Psoas muscle (tissue), 8 donors: Measurements from ENCODE around the gene CELF2. TPM values are rescaled to one million over a fixed set of nuclear protein-coding genes. Genes with fewer than 3 reads are reported as not detected.
"Not testable (repeated sequence)": the region's sequence is repeated elsewhere in the genome, so short reads cannot be mapped to it uniquely, and the experiment has no call there.

Experiments used
- ATAC-seq, 4 donors: fragments of 200-7000 bp; cut with Tn5 transposase; one replicate each; pipeline ENCODE4 v1.9.1; 2020; ENCODE audit warnings: moderate library complexity in 3 of 4, mild to moderate bottlenecking in 2 of 4
- DNase-seq, 2 donors: peaks; one replicate each; pipeline ENCODE4 v3.0.0-alpha.2; 2020
- H3K27ac ChIP-seq: fragments of 200-600 bp; one replicate; pipeline ENCODE4 v1.8.0; 2022
- H3K27me3 ChIP-seq, 3 donors: fragments of 200-600 bp in 1 of 3; one replicate each; pipeline versions ENCODE4 v1.6.1 to v1.8.0; 2013 to 2022; ENCODE audit warnings: low read length in 2 of 3, mild to moderate bottlenecking in 2 of 3, moderate library complexity in 1 of 3; ENCODE audit not compliant: insufficient read depth in 3 of 3
- H3K36me3 ChIP-seq, 2 donors: fragments of 200-600 bp in 1 of 2; one replicate each; pipeline versions ENCODE4 v1.6.1 to v1.8.0; 2013 to 2022; ENCODE audit warnings: low read depth in 1 of 2, mild to moderate bottlenecking in 1 of 2, moderate library complexity in 1 of 2; ENCODE audit not compliant: insufficient read depth in 1 of 2
- H3K4me1 ChIP-seq: fragments of 200-600 bp; one replicate; pipeline ENCODE4 v1.8.0; 2022
- H3K4me3 ChIP-seq: fragments of 200-600 bp; one replicate; pipeline ENCODE4 v1.8.0; 2022; ENCODE audit warnings: mild to moderate bottlenecking
- H3K9me3 ChIP-seq: fragments of 200-600 bp; one replicate; pipeline ENCODE4 v1.8.0; 2022
- WGBS, 3 donors: extraction: QIAGEN DNeasy Blood & Tissue Kit; methylation state at CpG; one replicate each; pipeline versions ENCODE4 v1.1.6 to v1.1.7; 2013; 5-methylcytosine and 5-hydroxymethylcytosine counted together
- intact Hi-C, 2 donors: fragments of 100-400 bp; cut with DNase I; formaldehyde crosslinking; loops; one replicate each; pipeline versions ENCODE4 v1.11.0 to v1.14.2; 2022
- polyA plus RNA-seq, 3 donors: library from polyadenylated mRNA; stranded (reverse); fragments of 200-250 nt; gene quantifications; one replicate each; pipeline ENCODE4 v1.2.3, GENCODE V29; 2013
- total RNA-seq, 4 donors: library from RNA; stranded (reverse); fragmentation: NEBNext Ultra II Directional in 2 of 4; extraction: Animal tissue kit (Norgen Biotek cat#: 25700) in 2 of 4; gene quantifications; one replicate each; pipeline versions ENCODE4 v1.2.1 to v1.2.4, GENCODE V29; 2021 to 2023
- TF ChIP-seq, protein P1 (sequence below): fragments of 200-600 bp; IDR thresholded peaks from one replicate; pipeline ENCODE4 v1.8.0; 2022; ENCODE audit warnings: antibody characterized with exemption
- donor health status: healthy with polysubstance abuse.
- donor health status: DM: no; HTN: no; CAD: no; lungs with moderate emphysema.
- donor health status: Bipolar disorder and iron deficiency.
- donor health status: healthy.
- donor health status: DM: yes; HTN: yes; CAD: no.
- donor health status: DM: no; HTN: no; CAD: no.
- donor health status: DM: no; HTN: no; CAD: no.
- donor health status: DM: yes; HTN: yes; CAD: no.

CELF2 gene
- total and polyA plus RNA-seq, 7 donors, result 9.8 to 47.8 (median 29.0) TPM

DNA sequence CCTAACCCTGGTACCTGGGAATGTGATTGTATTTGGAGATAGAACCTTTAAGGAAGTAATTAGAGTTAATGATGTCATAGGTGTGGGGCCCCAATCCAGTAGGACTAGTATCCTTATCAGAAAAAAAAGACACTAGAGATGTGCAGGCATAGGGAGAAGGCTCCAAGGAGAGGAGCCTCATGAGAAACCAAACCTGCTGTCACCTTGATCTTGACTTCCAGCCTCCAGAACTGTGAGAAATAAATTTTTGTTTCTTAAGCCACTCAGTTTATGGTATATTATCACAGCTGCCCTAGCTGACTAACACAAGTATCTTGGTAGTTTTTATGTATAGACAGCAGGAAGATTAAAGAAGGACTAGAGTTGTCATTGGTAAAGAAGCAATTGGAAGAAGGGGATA is 23.9 kb upstream of the CELF2 start:
- TF ChIP-seq, protein P1, sequence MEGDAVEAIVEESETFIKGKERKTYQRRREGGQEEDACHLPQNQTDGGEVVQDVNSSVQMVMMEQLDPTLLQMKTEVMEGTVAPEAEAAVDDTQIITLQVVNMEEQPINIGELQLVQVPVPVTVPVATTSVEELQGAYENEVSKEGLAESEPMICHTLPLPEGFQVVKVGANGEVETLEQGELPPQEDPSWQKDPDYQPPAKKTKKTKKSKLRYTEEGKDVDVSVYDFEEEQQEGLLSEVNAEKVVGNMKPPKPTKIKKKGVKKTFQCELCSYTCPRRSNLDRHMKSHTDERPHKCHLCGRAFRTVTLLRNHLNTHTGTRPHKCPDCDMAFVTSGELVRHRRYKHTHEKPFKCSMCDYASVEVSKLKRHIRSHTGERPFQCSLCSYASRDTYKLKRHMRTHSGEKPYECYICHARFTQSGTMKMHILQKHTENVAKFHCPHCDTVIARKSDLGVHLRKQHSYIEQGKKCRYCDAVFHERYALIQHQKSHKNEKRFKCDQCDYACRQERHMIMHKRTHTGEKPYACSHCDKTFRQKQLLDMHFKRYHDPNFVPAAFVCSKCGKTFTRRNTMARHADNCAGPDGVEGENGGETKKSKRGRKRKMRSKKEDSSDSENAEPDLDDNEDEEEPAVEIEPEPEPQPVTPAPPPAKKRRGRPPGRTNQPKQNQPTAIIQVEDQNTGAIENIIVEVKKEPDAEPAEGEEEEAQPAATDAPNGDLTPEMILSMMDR, result no peak
- no peak overlapping the region for H3K27ac ChIP-seq
- no peaks in the 10 kb centered on the region for H3K9me3 ChIP-seq
- ATAC-seq, result no peak
- H3K4me1 ChIP-seq, result no peaks in the 10 kb centered on the region
- H3K36me3 ChIP-seq, result no peaks in the 10 kb centered on the region
- no peak overlapping the region for H3K4me3 ChIP-seq
- intact Hi-C loops, result no loop called here
- no peak for DNase-seq
- no peaks in the 10 kb centered on the region for H3K27me3 ChIP-seq

- DNase-seq (no peak), ATAC-seq (no peak)
- 76 to 87% (median 79%) methylated on average over 2 of the region's 2 CpGs for WGBS, 3 donors
- H3K27ac ChIP-seq, result no peak overlapping the region
- TF ChIP-seq, protein P1, result no peak
- H3K4me1 ChIP-seq, result no peaks in the 10 kb centered on the region
- H3K36me3 ChIP-seq, result no peaks in the 10 kb centered on the region
- no peaks in the 10 kb centered on the region for H3K27me3 ChIP-seq
- no peaks in the 10 kb centered on the region for H3K9me3 ChIP-seq
- no peak overlapping the region for H3K4me3 ChIP-seq
- intact Hi-C loops, result no loop called here
Observed at GRCh38 chr10:10994360-10994759, 23.3 kb upstream of the CELF2 start.

- intact Hi-C loops, result no loop called here
- H3K27ac ChIP-seq, result no peak overlapping the region
- H3K4me1 ChIP-seq, result no peaks in the 10 kb centered on the region
- no peaks in the 10 kb centered on the region for H3K27me3 ChIP-seq
- 88 to 90% (median 89%) methylated on average over 5 of the region's 5 CpGs for WGBS, 3 donors
- no peaks in the 10 kb centered on the region for H3K36me3 ChIP-seq
- H3K4me3 ChIP-seq, result no peak overlapping the region
- DNase-seq (no peak), ATAC-seq (no peak)
- TF ChIP-seq, protein P1, result no peak
- no peaks in the 10 kb centered on the region for H3K9me3 ChIP-seq
Observed at GRCh38 chr10:10995120-10995519, 22.6 kb upstream of the CELF2 start.

DNA sequence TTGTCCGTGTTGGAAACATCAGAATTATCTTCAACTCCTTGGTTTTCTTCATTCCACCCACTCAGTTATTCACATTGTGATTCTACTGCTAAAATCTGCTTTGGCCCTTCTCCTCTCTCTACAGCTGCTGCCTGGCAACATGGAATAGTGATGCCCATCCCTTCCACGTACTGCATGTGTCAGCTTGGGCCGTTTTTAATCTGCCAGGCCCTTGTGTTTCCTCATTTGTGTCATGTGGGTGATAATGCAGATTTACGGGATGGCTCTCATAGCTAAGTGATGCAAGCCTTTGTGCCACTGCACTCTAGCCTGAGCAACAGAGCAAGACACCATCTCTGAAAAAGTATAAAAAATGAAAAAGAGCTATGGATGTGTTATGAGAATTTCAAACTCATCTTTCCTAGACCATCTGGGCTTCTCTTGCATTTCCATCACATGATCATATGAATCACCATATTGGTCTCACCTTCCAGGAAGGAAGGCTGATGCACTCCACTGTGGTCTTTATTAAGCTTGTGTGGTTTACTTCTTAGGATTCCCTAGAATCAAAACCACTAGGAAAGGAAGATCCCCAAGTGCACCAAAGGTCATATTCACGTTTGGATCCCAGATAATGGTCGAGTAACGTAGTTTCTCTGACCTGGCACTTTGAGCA is 20.6 kb upstream of the CELF2 start:
- Histone ChIP-seq H3K4me1 (no peaks in the 10 kb centered on the region), H3K27me3 (no peaks in the 10 kb centered on the region), H3K4me3 (no peak overlapping the region), H3K9me3 (no peaks in the 10 kb centered on the region), H3K27ac (no peak overlapping the region), H3K36me3 (no peaks in the 10 kb centered on the region)
- intact Hi-C loops, result no loop called here
- TF ChIP-seq, protein P1, result no peak
- DNase-seq, result no peak
- 59 to 68% (median 64%) methylated on average over 7 of the region's 7 CpGs for WGBS, 3 donors
- ATAC-seq, result peak in 1 of 4 donors; percentile 39

DNA sequence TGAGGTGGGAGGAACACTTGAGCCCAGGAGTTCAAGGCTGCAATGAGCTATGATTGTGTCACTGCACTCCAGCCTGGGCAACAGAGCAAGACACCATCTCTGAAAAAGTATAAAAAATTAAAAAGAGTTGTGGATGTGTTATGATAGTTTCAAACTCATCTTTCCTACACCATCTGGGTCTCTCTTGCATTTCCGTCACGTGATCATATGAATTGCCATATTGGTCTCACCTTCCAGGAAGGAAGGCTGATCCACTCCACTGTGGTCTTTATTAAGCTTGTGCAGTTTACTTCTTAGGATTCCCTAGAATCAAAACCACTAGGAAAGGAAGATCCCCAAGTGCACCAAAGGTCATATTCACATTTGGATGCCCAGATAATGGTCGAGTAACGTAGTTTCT is 18.2 kb upstream of the CELF2 start:
- H3K9me3 ChIP-seq, H3K4me3 ChIP-seq, H3K36me3 ChIP-seq, intact Hi-C loops, H3K27ac ChIP-seq, H3K27me3 ChIP-seq, H3K4me1 ChIP-seq, ATAC-seq, DNase-seq: not testable (repeated sequence)
- WGBS, 3 donors, result 86 to 94% (median 88%) methylated on average over 4 of the region's 4 CpGs
